ENCODE measurements around the gene SASH1. TPM values are rescaled to one million over a fixed set of nuclear protein-coding genes. Genes with fewer than 3 reads are reported as not detected.

The SASH1 gene
- total RNA-seq, 1 experiment from 2014 or later, result 33.2 TPM

DNA sequence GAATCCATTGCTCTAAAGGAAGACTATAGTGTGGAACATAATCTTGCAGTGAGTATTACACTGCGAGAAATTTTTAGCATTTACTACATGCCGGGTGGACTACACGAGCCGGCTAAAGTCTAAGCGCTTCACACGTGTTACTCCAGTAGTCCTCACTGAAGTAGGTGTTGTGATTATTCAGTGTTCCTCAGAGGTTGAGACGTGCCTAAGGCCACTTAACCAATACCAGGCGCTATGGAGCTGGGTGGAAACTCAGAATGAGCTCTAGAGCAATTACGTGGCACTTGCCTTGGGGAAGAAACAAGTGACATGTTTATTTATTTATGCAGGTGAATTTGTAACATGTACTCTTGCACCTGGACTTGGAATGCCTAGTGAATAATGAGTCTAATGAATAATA lies 46.4 kb downstream of the SASH1 start:
- no peaks in the 10 kb centered on the region for H3K27me3 ChIP-seq (ENCODE audit: insufficient read depth, low read length)
- H2BK5ac ChIP-seq (ENCODE audit: insufficient read length, low read length), result no peak overlapping the region
- H3K27ac Mint-ChIP-seq, result no peak overlapping the region
- DNase-seq, result no peak
- peaks cover 26 to 32% of the 10 kb centered on the region in 2 experiments for H3K4me1 Mint-ChIP-seq
- H3K27ac ChIP-seq (ENCODE audit: insufficient read length, low read depth, low read length), result no peak overlapping the region
- no peaks in the 10 kb centered on the region for H3K9me3 ChIP-seq (ENCODE audit: control insufficient read depth, low read depth, low read length)
- no peak overlapping the region for H2AFZ ChIP-seq (ENCODE audit: low read length)
- H3T11ph ChIP-seq (ENCODE audit: low read length), result no peak overlapping the region
- no peak overlapping the region for H3K9ac ChIP-seq (ENCODE audit: extremely low read depth, insufficient read length, low read length)
- no peak overlapping the region for H2BK120ac ChIP-seq (ENCODE audit: low read depth, low read length, poor library complexity, severe bottlenecking)
- no peak overlapping the region for H3K56ac ChIP-seq (ENCODE audit: insufficient read length, low read depth, low read length)
- no CpG with 5 or more reads among the region's 9 CpGs for WGBS (ENCODE audit: extremely low coverage, insufficient read length, low lambda C conversion rate)
- no peak overlapping the region for H4K5ac ChIP-seq (ENCODE audit: insufficient read length, low read depth, low read length)
- H3K79me2 ChIP-seq (ENCODE audit: insufficient read depth, low read length), result no peaks in the 10 kb centered on the region; the same call in 1 of the 2 replicates
- no peak overlapping the region for H3K23ac ChIP-seq (ENCODE audit: insufficient read length, low read depth, low read length)
- no peaks in the 10 kb centered on the region for H3K23me2 ChIP-seq (ENCODE audit: insufficient read length, low read depth, low read length, poor library complexity, severe bottlenecking)
- H3K18ac ChIP-seq (ENCODE audit: insufficient read length, low read depth, low read length), result no peak overlapping the region
- no peak overlapping the region for H3K4ac ChIP-seq (ENCODE audit: low read depth, low read length)
- H4K91ac ChIP-seq (ENCODE audit: insufficient read length, low read depth, low read length), result no peak overlapping the region
- H3K27me3 Mint-ChIP-seq (ENCODE audit: low read depth), result no peaks in the 10 kb centered on the region
- TF ChIP-seq, protein P1, sequence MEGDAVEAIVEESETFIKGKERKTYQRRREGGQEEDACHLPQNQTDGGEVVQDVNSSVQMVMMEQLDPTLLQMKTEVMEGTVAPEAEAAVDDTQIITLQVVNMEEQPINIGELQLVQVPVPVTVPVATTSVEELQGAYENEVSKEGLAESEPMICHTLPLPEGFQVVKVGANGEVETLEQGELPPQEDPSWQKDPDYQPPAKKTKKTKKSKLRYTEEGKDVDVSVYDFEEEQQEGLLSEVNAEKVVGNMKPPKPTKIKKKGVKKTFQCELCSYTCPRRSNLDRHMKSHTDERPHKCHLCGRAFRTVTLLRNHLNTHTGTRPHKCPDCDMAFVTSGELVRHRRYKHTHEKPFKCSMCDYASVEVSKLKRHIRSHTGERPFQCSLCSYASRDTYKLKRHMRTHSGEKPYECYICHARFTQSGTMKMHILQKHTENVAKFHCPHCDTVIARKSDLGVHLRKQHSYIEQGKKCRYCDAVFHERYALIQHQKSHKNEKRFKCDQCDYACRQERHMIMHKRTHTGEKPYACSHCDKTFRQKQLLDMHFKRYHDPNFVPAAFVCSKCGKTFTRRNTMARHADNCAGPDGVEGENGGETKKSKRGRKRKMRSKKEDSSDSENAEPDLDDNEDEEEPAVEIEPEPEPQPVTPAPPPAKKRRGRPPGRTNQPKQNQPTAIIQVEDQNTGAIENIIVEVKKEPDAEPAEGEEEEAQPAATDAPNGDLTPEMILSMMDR (conservative IDR thresholded peaks at IDR 0.05), result no peak
- H2BK20ac ChIP-seq (ENCODE audit: low read depth, low read length, poor library complexity, severe bottlenecking), result no peak overlapping the region
- H3K14ac ChIP-seq (ENCODE audit: insufficient read depth, low read length), result no peak overlapping the region
- no peak overlapping the region for H2BK12ac ChIP-seq (ENCODE audit: insufficient read length, low read depth, low read length)
- H4K8ac ChIP-seq (replicated peaks; ENCODE audit: insufficient read length, low read depth, low read length), result no peak overlapping the region
- H3K9me3 Mint-ChIP-seq, result no peaks in the 10 kb centered on the region
- H3K4me1 ChIP-seq (ENCODE audit: insufficient read depth, low read length), result peaks cover 3% of the 10 kb centered on the region; the same call in 1 of the 2 replicates
- H3K4me3 Mint-ChIP-seq, result no peak overlapping the region
- no peak overlapping the region for H3K4me2 ChIP-seq (ENCODE audit: insufficient read depth, insufficient read length, low read length)
- peaks cover 0 to 21% (median 21%) of the 10 kb centered on the region in 3 experiments; a peak in 5 of 7 replicates for H3K36me3 Mint-ChIP-seq (ENCODE audit: insufficient read depth in 1 of 3, low read depth in 3 of 3)
- no peaks in the 10 kb centered on the region for H3K79me1 ChIP-seq (ENCODE audit: insufficient read depth, low read depth, low read length, poor library complexity, severe bottlenecking)
- H2AK5ac ChIP-seq (ENCODE audit: insufficient read length, low read length), result no peak overlapping the region
- H4K20me1 ChIP-seq (ENCODE audit: control insufficient read depth, insufficient read depth, insufficient read length), result no peaks in the 10 kb centered on the region
- no peak overlapping the region for H2BK15ac ChIP-seq (ENCODE audit: low read depth, low read length)
